GM12892 (cell line): ENCODE measurements around the gene DCLK1.
"Not testable (repeated sequence)": the region's sequence is repeated elsewhere in the genome, so short reads cannot be mapped to it uniquely, and the experiment has no call there.

Experiments used
- POLR2A ChIP-seq: IDR thresholded peaks from 2 replicates; pipeline ENCODE4 v1.6.1; 2011; ENCODE audit warnings: low read depth, low read length, control low read depth
- POLR2AphosphoS5 ChIP-seq: IDR thresholded peaks from 2 replicates; pipeline ENCODE4 v1.6.1; 2011; ENCODE audit warnings: low read depth, low read length, control low read depth
- TAF1 ChIP-seq: IDR thresholded peaks from 2 replicates; pipeline ENCODE4 v1.6.1; 2011; ENCODE audit warnings: low read depth, mild to moderate bottlenecking, control low read depth, low read length, borderline replicate concordance

DNA sequence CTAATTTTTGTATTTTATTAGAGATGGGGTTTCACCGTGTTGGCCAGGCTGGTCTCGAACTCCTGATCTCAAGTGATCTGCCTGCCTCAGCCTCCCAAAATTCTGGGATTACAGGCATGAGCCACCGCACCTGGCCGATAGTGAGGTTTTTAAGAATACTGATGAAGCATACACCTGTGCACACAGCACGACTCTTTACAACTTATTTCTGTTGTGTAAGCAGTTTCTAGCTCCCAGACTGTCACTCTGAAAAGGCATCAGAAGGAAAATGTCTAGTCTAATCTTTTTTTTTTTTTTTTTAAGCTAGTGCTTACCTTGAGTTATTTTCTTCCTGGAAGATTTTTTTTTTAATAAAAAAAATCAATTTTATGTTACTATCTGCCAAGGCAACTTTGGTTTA lies 29.3 kb downstream of the DCLK1 start:
- not testable (repeated sequence) for TF ChIP-seq POLR2A, POLR2AphosphoS5, TAF1
